Activated CD4-positive, alpha-beta T cell treated with anti-CD3 and anti-CD28 coated beads, Interleukin-2, amount 10 ng/mL, durations not matched to agents 7 days and 5 days (primary cell): Measurements from ENCODE around the gene SAFB. TPM values are rescaled to one million over a fixed set of nuclear protein-coding genes. Genes with fewer than 3 reads are reported as not detected.

Source experiments
- total RNA-seq, 2 experiments: library from RNA; stranded (reverse); gene quantifications; one replicate each; pipeline ENCODE4 v1.2.3, GENCODE V29; 2021

SAFB gene
- total RNA-seq, 2 experiments from 2014 or later, result 113 to 131 TPM

Other genes starting within 250 kb of the SAFB start
- gene ZNRF4, start 167.7 kb upstream of the SAFB start, total RNA-seq, result not detected
- gene TINCR, start 55.1 kb upstream of the SAFB start, total RNA-seq, result under 1 TPM; 0.40 to 0.58 TPM
- gene SAFB2, start 307 bp upstream of the SAFB start, total RNA-seq, result 10 to 100 TPM; 81.0 to 99.6 TPM
- gene MICOS13, start 57.4 kb downstream of the SAFB start, total RNA-seq, result 10 to 100 TPM; 43.5 to 48.2 TPM
- gene HSD11B1L, start 57.9 kb downstream of the SAFB start, total RNA-seq, result 1 to 10 TPM; 2.0 TPM
- 100 to 1,000 TPM; 880 to 925 TPM for gene RPL36, start 67.2 kb downstream of the SAFB start, total RNA-seq
- gene LONP1, start 97.1 kb downstream of the SAFB start, total RNA-seq, result 10 to 100 TPM; 71.7 to 79.6 TPM
- not detected for gene CATSPERD, start 97.6 kb downstream of the SAFB start, total RNA-seq
- gene PRR22, start 161.7 kb downstream of the SAFB start, total RNA-seq, result 1 to 10 TPM; 5.4 to 6.4 TPM
- 10 to 100 TPM; 49.9 to 60.8 TPM for gene DUS3L, start 168.1 kb downstream of the SAFB start, total RNA-seq
- gene NRTN, start 182.0 kb downstream of the SAFB start, total RNA-seq, result under 1 TPM in 1 of 2 experiments, not detected in 1; 0.37 TPM
- gene FUT6, start 216.6 kb downstream of the SAFB start, total RNA-seq, result not detected
- not detected for gene FUT3, start 228.4 kb downstream of the SAFB start, total RNA-seq
- gene FUT5, start 247.5 kb downstream of the SAFB start, total RNA-seq, result not detected